HG02970 (cell line): ENCODE data around the gene C1QTNF12.
"Not testable (repeated sequence)": the region's sequence is repeated elsewhere in the genome, so short reads cannot be mapped to it uniquely, and the experiment has no call there.

Experiments used
- ATAC-seq: cut with Tn5 transposase; IDR thresholded peaks from one replicate; pipeline ENCODE4 v1.9.1; 2021; ENCODE audit warnings: mild to moderate bottlenecking, moderate library complexity, moderate number of reproducible peaks; ENCODE audit not compliant: unreplicated experiment, low FRiP score

C1QTNF12 gene

GRCh38 chr1:1260843-1261560 is 14.5 kb upstream of the C1QTNF12 start:
- ATAC-seq: no peak

GRCh38 chr1:1259951-1260600 is 13.6 kb upstream of the C1QTNF12 start:
- no peak for ATAC-seq

DNA sequence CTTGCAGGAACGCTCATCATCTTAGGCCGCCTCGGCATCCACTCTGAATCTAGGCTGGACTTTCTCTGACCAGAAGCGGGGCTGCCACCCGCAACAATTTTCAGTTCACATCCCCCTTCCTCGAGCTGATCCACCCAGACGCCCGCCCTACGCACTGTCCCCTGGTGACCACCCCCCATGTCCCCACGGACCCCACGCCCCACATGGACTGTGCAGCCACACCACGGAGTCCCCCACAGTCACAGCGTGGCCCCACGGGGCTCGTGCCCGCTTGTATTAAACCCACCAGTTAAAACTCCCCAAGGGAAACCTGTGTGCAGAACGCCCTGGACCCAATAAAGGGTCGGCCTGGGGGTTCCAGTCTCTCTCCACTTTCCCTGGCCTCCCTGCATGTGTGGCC is 13.0 kb upstream of the C1QTNF12 start:
- ATAC-seq: no peak

- ATAC-seq: no peak
These were observed 12.6 kb upstream of the C1QTNF12 start for GRCh38 chr1:1259119-1259488.

DNA sequence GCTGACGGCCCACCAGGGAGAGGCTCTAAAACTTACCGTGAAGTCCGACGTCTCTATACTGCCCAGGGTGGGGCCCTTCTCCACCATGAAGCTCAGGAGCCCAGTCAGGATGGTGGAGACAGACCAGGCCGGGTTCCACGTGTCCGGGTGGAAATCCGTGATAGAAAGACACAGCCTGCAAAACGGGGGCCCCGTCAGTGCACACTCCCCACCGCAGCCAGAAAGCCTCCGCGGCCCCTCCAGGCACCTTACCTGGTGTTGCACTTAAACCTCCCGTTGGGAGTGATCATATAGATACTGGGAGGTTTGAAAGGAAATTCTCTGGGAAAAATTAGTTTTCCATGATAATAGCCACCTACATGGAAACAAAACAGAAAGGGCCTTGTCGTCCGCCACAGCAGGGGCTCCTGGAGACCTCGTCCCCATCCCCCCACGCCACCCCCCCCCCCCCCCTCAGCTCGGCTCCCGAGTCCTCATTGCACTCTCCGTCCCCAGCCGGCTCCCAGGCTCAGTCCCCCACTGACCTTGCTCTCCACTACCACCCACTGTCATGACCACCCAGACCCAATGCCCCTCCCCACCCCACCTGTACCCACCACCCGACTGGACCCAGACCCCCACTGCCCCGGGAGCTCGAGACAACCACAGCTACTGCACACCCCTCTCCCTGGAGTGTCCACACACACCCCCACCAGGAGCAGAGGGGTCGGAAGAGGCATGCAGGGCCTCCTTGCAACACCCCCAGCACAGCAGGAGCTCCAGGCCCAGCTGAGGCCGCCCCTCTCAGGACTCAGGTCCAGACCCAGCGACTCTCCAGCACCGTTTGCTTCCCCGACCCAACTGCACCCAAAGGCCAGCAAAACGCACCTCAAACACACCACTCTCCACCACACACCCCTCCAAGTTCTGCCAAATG is 10.7 kb upstream of the C1QTNF12 start:
- no peak for ATAC-seq

- ATAC-seq: no peak
These were observed 9.1 kb upstream of the C1QTNF12 start for GRCh38 chr1:1255611-1256010.

GRCh38 chr1:1255078-1255477 is 8.6 kb upstream of the C1QTNF12 start:
- ATAC-seq: no peak

DNA sequence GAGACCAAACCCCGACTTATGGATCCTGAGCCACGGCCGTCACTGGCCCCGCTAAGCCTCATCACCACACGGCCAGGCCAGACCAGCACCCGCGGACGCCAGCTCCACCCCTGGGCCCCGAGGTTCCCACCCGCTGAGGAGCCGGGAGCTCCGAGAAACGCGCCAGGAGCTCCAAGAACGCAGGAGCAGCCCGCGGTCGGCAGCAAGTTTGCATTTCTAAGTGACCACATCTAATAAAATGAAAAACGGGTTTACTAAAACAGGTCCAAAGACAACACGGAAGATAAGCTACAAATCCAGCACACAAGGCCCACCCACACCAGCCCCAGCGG is 8.1 kb upstream of the C1QTNF12 start:
- no peak for ATAC-seq

DNA sequence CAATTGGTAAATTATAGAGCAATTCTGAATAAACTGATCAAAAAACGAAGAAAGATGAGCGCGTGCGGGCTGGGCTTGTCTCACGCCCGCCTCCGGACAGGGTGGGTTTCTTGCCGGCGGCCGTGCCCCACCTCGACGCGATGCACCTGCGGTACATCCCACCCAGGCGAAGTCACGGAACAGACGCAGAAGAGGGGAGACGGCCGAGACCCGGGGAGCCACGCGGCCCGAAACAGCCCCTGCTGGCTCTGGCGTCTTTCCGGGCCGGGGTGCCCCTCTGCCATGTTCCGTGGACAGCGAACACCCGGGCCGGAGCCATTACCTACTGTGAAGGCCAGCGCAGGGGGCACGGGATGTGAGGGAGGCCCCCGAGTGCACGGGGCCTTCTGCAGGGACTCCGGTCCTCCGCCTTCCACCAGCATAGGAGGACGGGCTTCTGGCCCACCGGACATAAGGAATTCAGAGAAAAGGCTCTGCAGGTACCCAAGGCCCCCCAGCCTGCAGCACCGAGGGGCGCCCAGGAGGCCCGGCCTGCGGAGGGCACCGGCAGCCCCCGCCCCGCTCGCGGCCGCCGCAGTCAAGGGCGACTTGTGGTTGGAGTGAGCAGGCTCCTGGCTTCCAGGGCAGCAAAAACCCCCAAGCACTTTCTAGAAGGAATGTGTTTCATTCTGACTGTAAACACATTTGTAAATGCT is 7.6 kb upstream of the C1QTNF12 start:
- no peak for ATAC-seq

DNA sequence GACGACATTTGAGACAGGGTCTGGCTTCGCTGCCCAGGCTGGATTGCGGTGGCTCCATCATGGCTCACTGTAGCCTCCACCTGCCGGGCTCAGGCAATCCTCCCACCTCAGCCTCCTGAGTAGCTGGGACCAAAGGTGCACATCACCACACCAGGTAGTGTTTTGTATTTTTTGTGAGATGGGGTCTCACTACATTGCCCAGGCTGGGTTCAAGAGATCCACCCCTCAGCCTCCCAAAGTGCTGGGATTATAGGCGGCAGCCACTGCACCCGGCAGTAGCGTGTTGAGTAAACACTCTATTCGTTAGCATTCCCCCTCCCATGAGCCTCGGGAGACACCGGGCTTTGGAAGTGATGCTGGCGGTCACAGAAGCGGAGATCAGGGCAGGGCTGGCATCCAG is 6.8 kb upstream of the C1QTNF12 start:
- no peak for ATAC-seq

GRCh38 chr1:1250786-1251284 is 4.3 kb upstream of the C1QTNF12 start:
- ATAC-seq: no peak

GRCh38 chr1:1248009-1248913 is 1.7 kb upstream of the C1QTNF12 start:
- not testable (repeated sequence) for ATAC-seq

- no peak for ATAC-seq
These were observed 905 bp upstream of the C1QTNF12 start for GRCh38 chr1:1247341-1247913.

- ATAC-seq: no peak
These were observed 525 bp downstream of the C1QTNF12 start for GRCh38 chr1:1245817-1246576.

GRCh38 chr1:1245178-1245816 is 1.2 kb downstream of the C1QTNF12 start:
- ATAC-seq: no peak

DNA sequence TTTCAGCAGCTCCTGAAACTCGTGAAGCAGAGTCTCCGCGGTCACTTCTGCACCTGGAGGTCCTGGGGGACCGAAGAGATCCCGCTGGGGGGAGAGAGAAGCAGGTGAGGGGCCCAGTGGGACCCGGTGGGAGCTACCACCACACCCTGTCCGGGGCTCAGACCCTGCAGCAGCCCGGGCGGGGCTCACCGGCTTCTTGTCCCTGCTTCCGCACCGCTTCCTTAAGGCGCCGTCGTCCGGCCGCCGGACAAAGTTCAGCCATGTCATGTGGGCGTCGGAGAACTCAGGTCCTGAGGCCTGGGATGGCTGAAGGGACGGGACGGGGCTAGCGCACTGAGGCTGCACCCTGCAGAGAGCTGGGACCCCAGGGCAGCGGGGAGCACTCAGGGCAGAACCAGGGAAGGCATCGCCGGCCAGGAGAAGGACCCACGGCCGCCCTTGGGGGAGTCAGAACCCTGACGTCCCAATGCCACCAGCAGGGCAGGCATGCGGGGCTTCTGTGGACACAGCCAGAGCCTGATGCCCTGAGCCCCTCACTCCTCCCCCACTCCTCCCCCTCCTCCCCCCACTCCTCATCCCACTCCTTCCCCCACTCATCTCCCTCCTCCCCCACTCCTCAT is 2.2 kb downstream of the C1QTNF12 start:
- ATAC-seq: no peak

DNA sequence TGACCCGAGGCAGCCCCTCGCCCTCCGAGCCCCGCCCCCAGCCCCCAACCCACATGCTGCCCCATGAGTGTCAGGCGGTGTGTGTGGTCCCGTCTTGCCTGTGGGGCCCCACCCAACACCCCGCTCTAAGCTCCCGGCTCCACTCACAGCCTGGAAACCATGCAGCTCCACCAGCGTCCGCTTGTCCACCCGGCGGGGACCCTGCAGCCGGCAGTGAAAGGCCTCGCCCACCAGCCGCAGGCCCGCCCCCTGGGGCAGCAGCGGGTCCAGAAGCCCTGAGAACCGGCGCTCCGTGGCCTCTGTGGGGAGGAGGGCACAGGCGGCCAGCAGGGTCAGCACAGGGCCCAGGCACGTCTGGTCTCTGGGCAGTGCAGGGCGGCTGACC is 2.7 kb downstream of the C1QTNF12 start:
- no peak for ATAC-seq

GRCh38 chr1:1243266-1243660 is 3.3 kb downstream of the C1QTNF12 start:
- no peak for ATAC-seq
